GM23338 (cell line): ENCODE data around the gene ATP12A. TPM values are rescaled to one million over a fixed set of nuclear protein-coding genes. Genes with fewer than 3 reads are reported as not detected.

Source experiments
- ATAC-seq: fragments of 200-7000 bp; cut with Tn5 transposase; 3 replicates; pipeline ENCODE4 v1.9.1; 2020
- DNase-seq: peaks from one replicate; pipeline ENCODE4 v3.0.0-alpha.2; 2015; ENCODE audit warnings: low spot score
- H2AFZ ChIP-seq: fragments of 200-600 bp; sonication (generic); 2 replicates; pipeline ENCODE4 v1.8.0; 2016; ENCODE audit warnings: antibody characterized with exemption, mild to moderate bottlenecking, moderate library complexity
- H3F3A ChIP-seq: fragments of 200-600 bp; sonication (generic); replicated peaks from 2 replicates; pipeline ENCODE4 v1.8.0; 2017; ENCODE audit warnings: antibody characterized with exemption, mixed run types, low read depth
- H3K27ac ChIP-seq: fragments of 200-600 bp; sonication (generic); 2 replicates; pipeline ENCODE4 v1.6.1; 2016; ENCODE audit warnings: low read depth
- H3K27me3 ChIP-seq: fragments of 200-600 bp; sonication (generic); 2 replicates; pipeline ENCODE4 v1.8.0; 2016; ENCODE audit warnings: mild to moderate bottlenecking, mixed run types, moderate library complexity; ENCODE audit not compliant: insufficient read depth
- H3K36me3 ChIP-seq: fragments of 200-600 bp; sonication (generic); 2 replicates; pipeline ENCODE4 v1.8.0; 2016; ENCODE audit warnings: mild to moderate bottlenecking; ENCODE audit not compliant: insufficient read depth
- H3K4me1 ChIP-seq: fragments of 200-600 bp; sonication (generic); 2 replicates; pipeline ENCODE4 v1.8.0; 2016; ENCODE audit warnings: mild to moderate bottlenecking, moderate library complexity; ENCODE audit not compliant: insufficient read depth
- H3K4me2 ChIP-seq: fragments of 200-600 bp; sonication (generic); 2 replicates; pipeline ENCODE4 v1.7.1; 2017; ENCODE audit warnings: mixed run types
- H3K4me3 ChIP-seq: fragments of 200-600 bp; sonication (generic); 2 replicates; pipeline ENCODE4 v1.6.1; 2016; ENCODE audit warnings: mixed run types
- H3K79me2 ChIP-seq: fragments of 200-600 bp; sonication (generic); replicated peaks from 2 replicates; pipeline ENCODE4 v1.8.0; 2017; ENCODE audit warnings: mild to moderate bottlenecking; ENCODE audit not compliant: insufficient read depth
- H3K9me2 ChIP-seq: fragments of 200-600 bp; sonication (generic); 2 replicates; pipeline ENCODE4 v1.8.0; 2017; ENCODE audit not compliant: insufficient read depth
- H4K20me1 ChIP-seq: fragments of 200-600 bp; sonication (generic); replicated peaks from 2 replicates; pipeline ENCODE4 v1.8.0; 2017; ENCODE audit warnings: mild to moderate bottlenecking; ENCODE audit not compliant: insufficient read depth
- H3K27ac Mint-ChIP-seq: 2 replicates; pipeline ENCODE4 v1.8.0; 2020; ENCODE audit warnings: inconsistent platforms, mild to moderate bottlenecking, moderate library complexity, mixed read lengths
- H3K27me3 Mint-ChIP-seq: 3 replicates; pipeline ENCODE4 v1.8.0; 2022; ENCODE audit warnings: low read depth, mild to moderate bottlenecking, moderate library complexity, mixed read lengths, inconsistent platforms; ENCODE audit not compliant: insufficient read depth, poor library complexity
- H3K36me3 Mint-ChIP-seq: 3 replicates; pipeline ENCODE4 v1.8.0; 2021; ENCODE audit warnings: low read depth, mild to moderate bottlenecking, inconsistent platforms, moderate library complexity, mixed read lengths
- H3K4me1 Mint-ChIP-seq: 3 replicates; pipeline ENCODE4 v1.8.0; 2020; ENCODE audit warnings: mild to moderate bottlenecking, inconsistent platforms, mixed read lengths
- H3K4me3 Mint-ChIP-seq: 3 replicates; pipeline ENCODE4 v1.8.0; 2021; ENCODE audit warnings: moderate library complexity, mild to moderate bottlenecking, inconsistent platforms, mixed read lengths
- H3K9me3 Mint-ChIP-seq: 3 replicates; pipeline ENCODE4 v1.8.0; 2020; ENCODE audit warnings: moderate library complexity, mild to moderate bottlenecking, inconsistent platforms, mixed read lengths
- CREB1 ChIP-seq: fragments of 250-450 bp; sonication (Bioruptor Pico); IDR thresholded peaks from 2 replicates; pipeline ENCODE4 v1.5.0; 2020; ENCODE audit warnings: low read depth, mild to moderate bottlenecking, moderate library complexity
- CTCF ChIP-seq, 2 experiments: fragments of 200-600 bp in 1 of 2; sonication (generic) in 1 of 2; conservative IDR thresholded peaks; 2 replicates each; pipeline versions ENCODE4 v1.5.1 to v1.6.1; 2016 to 2017; ENCODE audit warnings: antibody characterized with exemption in 2 of 2, low read depth in 2 of 2, mild to moderate bottlenecking in 2 of 2, moderate library complexity in 1 of 2
- ETS1 ChIP-seq: IDR thresholded peaks from 2 replicates; pipeline ENCODE4 v1.6.1; 2016; ENCODE audit warnings: antibody characterized with exemption
- EZH2 ChIP-seq: fragments of 200-600 bp; sonication (generic); IDR thresholded peaks from one replicate; pipeline ENCODE4 v1.8.0; 2017; ENCODE audit warnings: antibody characterized with exemption, mild to moderate bottlenecking, low read depth; ENCODE audit not compliant: unreplicated experiment
- EZH2phosphoT487 ChIP-seq: fragments of 200-600 bp; sonication (generic); IDR thresholded peaks from one replicate; pipeline ENCODE4 v1.8.1; 2018; ENCODE audit warnings: antibody characterized with exemption; ENCODE audit not compliant: unreplicated experiment
- JUNB ChIP-seq: IDR thresholded peaks from one replicate; pipeline ENCODE4 v1.6.1; 2016; ENCODE audit warnings: antibody characterized with exemption; ENCODE audit not compliant: unreplicated experiment
- NANOG ChIP-seq: IDR thresholded peaks from 2 replicates; pipeline ENCODE4 v1.6.1; 2016; ENCODE audit warnings: antibody characterized with exemption, borderline replicate concordance
- POLR2AphosphoS5 ChIP-seq: IDR thresholded peaks from 2 replicates; pipeline ENCODE4 v1.6.1; 2016; ENCODE audit warnings: antibody characterized with exemption, low read depth
- REST ChIP-seq: IDR thresholded peaks from one replicate; pipeline ENCODE4 v1.6.1; 2018; ENCODE audit warnings: antibody characterized with exemption; ENCODE audit not compliant: unreplicated experiment
- STAT1 ChIP-seq: IDR thresholded peaks from one replicate; pipeline ENCODE4 v1.6.1; 2016; ENCODE audit warnings: antibody characterized with exemption; ENCODE audit not compliant: unreplicated experiment
- ZNF114 ChIP-seq: fragments of 250-450 bp; sonication (Bioruptor Pico); IDR thresholded peaks from 2 replicates; pipeline ENCODE4 v1.5.0; 2020; ENCODE audit warnings: mild to moderate bottlenecking, moderate library complexity
- ZNF331 ChIP-seq: fragments of 250-450 bp; sonication (Bioruptor Pico); IDR thresholded peaks from 2 replicates; pipeline ENCODE4 v1.5.0; 2020; ENCODE audit warnings: low read depth, mild to moderate bottlenecking, moderate library complexity
- ZNF462 ChIP-seq: fragments of 250-450 bp; sonication (Bioruptor Pico); IDR thresholded peaks from 2 replicates; pipeline ENCODE4 v1.5.0; 2020; ENCODE audit warnings: mild to moderate bottlenecking, moderate library complexity
- polyA plus RNA-seq: library from polyadenylated mRNA; unstranded; fragments of >200 nt; fragmentation: Nextera tagmentation; extraction: Ambion mirVana; gene quantifications from 2 replicates; pipeline ENCODE4 v1.2.1, GENCODE V29; 2016
- total RNA-seq: library from RNA; depleted of rRNA; stranded (reverse); fragments of >200 nt; shearing (Covaris generic); gene quantifications from 2 replicates; pipeline ENCODE4 v1.2.3, GENCODE V29; 2014

ATP12A gene
- total and polyA plus RNA-seq, 2 experiments from 2014 or later, result 0.40 to 1.0 TPM

- Mint-ChIP-seq H3K4me3 (no peak overlapping the region), H3K4me1 (peaks cover 14% of the 10 kb centered on the region), H3K9me3 (no peaks in the 10 kb centered on the region), H3K27ac (no peak overlapping the region), H3K36me3 (no peaks in the 10 kb centered on the region), H3K27me3 (peaks cover 10% of the 10 kb centered on the region)
- H3K4me1 ChIP-seq, result no peaks in the 10 kb centered on the region
- no peaks in the 10 kb centered on the region for H4K20me1 ChIP-seq
- H3K9me2 ChIP-seq, result no peaks in the 10 kb centered on the region
- no peaks in the 10 kb centered on the region for H3F3A ChIP-seq
- no peak overlapping the region for H3K27ac ChIP-seq
- TF ChIP-seq ETS1, result no peak
- TF ChIP-seq ZNF114 (CRISPR knock-in tag), result no peak
- TF ChIP-seq EZH2phosphoT487, result no peak
- no peak for TF ChIP-seq REST
- no peak for TF ChIP-seq CREB1 (CRISPR knock-in tag)
- no peak for TF ChIP-seq EZH2
- no peak for TF ChIP-seq NANOG
- no peak for TF ChIP-seq POLR2AphosphoS5
- TF ChIP-seq STAT1, result no peak
- TF ChIP-seq ZNF462 (CRISPR knock-in tag), result no peak
- no peak for TF ChIP-seq ZNF331 (CRISPR knock-in tag)
- no peak for TF ChIP-seq JUNB
- no peak for TF ChIP-seq CTCF (conservative IDR thresholded peaks at IDR 0.05; ENCODE audit: low read depth in 2 of 2)
- no peak for ATAC-seq
- no peak for DNase-seq
- H3K27me3 ChIP-seq, result no peaks in the 10 kb centered on the region
- H2AFZ ChIP-seq, result no peak overlapping the region
- H3K79me2 ChIP-seq, result no peaks in the 10 kb centered on the region
- H3K36me3 ChIP-seq, result no peaks in the 10 kb centered on the region
- no peak overlapping the region for H3K4me3 ChIP-seq
- H3K4me2 ChIP-seq, result no peak overlapping the region
These were observed 11.7 kb upstream of the ATP12A start for GRCh38 chr13:24668511-24668910.
